Activated CD8-positive, alpha-beta memory T cell treated with anti-CD3 and anti-CD28 coated beads, Interleukin-2, amount 10 ng/mL, durations not matched to agents 7 days and 5 days (primary cell): ENCODE results near the gene GBA3. TPM values are rescaled to one million over a fixed set of nuclear protein-coding genes. Genes with fewer than 3 reads are reported as not detected.

Experiments
- ATAC-seq: fragments of 150-1000 bp; cut with Tn5 transposase; one replicate; pipeline ENCODE4 v1.10.0; 2021; ENCODE audit warnings: moderate library complexity
- CTCF ChIA-PET: fragments of 350-600 bp; sonication (Branson Sonifier 250); formaldehyde crosslinking; loops from one replicate; lab custom pipeline; 2021; ENCODE audit warnings: antibody characterized with exemption; lab: Charles Lee
- DNase-seq: peaks from one replicate; pipeline ENCODE4 v3.0.0-alpha.2; 2020
- H3K27ac Mint-ChIP-seq: one replicate; pipeline ENCODE4 v1.8.0; 2021; ENCODE audit warnings: mild to moderate bottlenecking, mixed read lengths
- H3K27me3 Mint-ChIP-seq: one replicate; pipeline ENCODE4 v1.8.0; 2021; ENCODE audit warnings: mixed read lengths
- H3K36me3 Mint-ChIP-seq: one replicate; pipeline ENCODE4 v1.8.0; 2021; ENCODE audit warnings: mild to moderate bottlenecking, mixed read lengths
- H3K4me1 Mint-ChIP-seq: one replicate; pipeline ENCODE4 v1.8.0; 2021; ENCODE audit warnings: mixed read lengths
- H3K4me3 Mint-ChIP-seq: one replicate; pipeline ENCODE4 v1.8.0; 2021; ENCODE audit warnings: mild to moderate bottlenecking, moderate library complexity, mixed read lengths
- H3K9me3 Mint-ChIP-seq: one replicate; pipeline ENCODE4 v1.8.0; 2022; ENCODE audit warnings: low read depth, mixed read lengths
- total RNA-seq, 2 experiments: library from RNA; stranded (reverse); gene quantifications; one replicate each; pipeline ENCODE4 v1.2.3, GENCODE V29; 2021

GBA3 gene
- total RNA-seq, 2 experiments from 2014 or later = not detected

DNA sequence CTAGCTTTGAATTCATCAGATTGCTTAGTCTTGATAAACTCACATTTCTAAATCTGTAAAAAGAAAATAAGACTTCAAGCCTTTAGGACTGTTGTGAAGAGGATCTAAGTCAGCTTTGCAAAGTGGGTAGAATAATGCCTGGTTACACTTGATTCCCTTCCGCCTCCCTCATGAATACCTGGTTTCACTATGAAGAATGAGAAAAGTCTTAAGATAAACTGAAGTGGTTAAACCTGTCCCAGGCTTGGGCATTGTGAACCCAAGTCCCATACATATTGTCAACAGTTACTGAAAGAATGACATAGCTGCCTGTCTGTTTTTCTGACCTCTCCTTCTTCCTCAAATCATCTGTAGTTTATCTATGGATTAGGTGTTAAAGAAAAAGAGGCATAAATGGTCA is 16.7 kb upstream of the GBA3 start:
- Mint-ChIP-seq H3K36me3 (no peaks in the 10 kb centered on the region), H3K27me3 (no peaks in the 10 kb centered on the region), H3K4me3 (no peak overlapping the region), H3K27ac (no peak overlapping the region), H3K4me1 (peaks cover 6% of the 10 kb centered on the region), H3K9me3 (peaks cover 2% of the 10 kb centered on the region)
- DNase-seq (no peak), ATAC-seq (no peak)
- CTCF ChIA-PET = no interaction called here

DNA sequence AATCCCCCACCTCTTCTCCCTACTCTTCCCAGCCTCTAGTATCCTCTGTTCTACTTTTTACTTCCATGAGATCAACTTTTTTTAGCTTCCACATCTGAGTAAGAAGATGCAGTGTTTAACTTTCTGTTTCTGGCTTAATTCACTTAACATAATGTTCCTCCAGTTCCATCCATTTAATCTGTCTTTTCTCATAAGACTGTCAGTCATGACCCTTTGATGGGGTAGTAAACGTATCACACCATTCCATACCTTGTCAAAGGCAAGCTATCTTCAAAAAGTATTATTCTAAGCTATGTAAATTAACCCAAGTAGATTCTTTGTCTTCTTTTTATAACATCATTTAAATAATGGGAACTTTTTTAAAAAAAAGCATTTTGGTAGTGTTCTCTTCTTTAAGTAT is 15.0 kb upstream of the GBA3 start:
- H3K4me1 Mint-ChIP-seq = peaks cover 1% of the 10 kb centered on the region
- CTCF ChIA-PET = no interaction called here
- ATAC-seq = no peak

GRCh38 chr4:22678940-22679854 is 13.5 kb upstream of the GBA3 start:
- Mint-ChIP-seq H3K4me1 (no peaks in the 10 kb centered on the region), H3K9me3 (peaks cover 2% of the 10 kb centered on the region), H3K4me3 (no peak overlapping the region), H3K27me3 (no peaks in the 10 kb centered on the region), H3K27ac (no peak overlapping the region), H3K36me3 (no peaks in the 10 kb centered on the region)
- DNase-seq = no peak
- CTCF ChIA-PET = no interaction called here
- ATAC-seq = no peak

More for the DNA sequence above, 15.0 kb upstream of the GBA3 start:
- Mint-ChIP-seq H3K27ac (no peak overlapping the region), H3K36me3 (no peaks in the 10 kb centered on the region), H3K4me3 (no peak overlapping the region), H3K27me3 (no peaks in the 10 kb centered on the region), H3K9me3 (peaks cover 2% of the 10 kb centered on the region)
- DNase-seq = no peak

DNA sequence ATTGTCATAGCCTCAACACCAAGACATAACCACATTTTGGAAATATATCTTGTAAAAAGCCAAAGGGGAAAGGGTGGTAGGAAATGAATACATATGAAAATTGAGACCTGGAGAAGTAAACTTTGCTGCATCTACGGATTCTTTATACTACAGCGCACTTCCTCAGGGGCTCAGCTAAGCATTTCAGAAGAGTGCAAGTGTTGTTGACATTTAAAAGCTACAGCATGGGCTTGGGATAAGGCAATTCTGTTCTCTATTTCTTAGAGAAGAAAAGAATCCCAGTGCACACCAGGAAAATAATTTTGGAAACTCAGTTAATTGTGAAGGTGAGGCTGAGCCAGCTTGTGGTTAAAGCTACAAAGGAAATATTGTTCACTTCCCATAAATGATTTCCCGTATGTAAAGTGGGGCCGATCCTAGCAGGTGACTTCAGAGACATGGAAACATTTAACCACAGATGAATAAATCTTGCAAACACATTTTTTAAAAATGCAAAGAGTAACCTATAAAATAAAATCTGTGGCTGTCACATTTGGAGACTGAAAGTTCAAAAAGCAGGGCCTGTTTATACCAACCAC is 12.6 kb upstream of the GBA3 start:
- CTCF ChIA-PET = no interaction called here

DNA sequence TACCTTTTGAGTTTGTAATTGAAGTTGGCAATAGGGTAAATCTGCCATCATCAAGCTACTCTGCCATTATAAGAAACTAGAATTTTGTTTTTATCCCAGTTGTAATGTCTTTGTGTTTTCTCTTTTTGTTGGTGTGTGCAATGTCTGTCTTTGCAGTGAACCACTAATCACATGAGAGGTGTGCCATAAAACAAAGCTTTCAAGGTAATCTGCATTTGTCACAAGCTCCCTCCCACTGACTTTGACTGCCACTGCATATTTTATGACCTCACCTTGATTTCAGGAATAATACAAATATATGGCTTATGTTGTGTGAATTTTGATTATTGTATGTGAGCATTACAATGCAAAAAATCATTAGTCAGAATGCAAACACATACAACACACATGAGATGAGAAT is 9.0 kb upstream of the GBA3 start:
- CTCF ChIA-PET = no interaction called here
- ATAC-seq (no peak), DNase-seq (no peak)
- Mint-ChIP-seq H3K9me3 (no peaks in the 10 kb centered on the region), H3K27me3 (no peaks in the 10 kb centered on the region), H3K4me1 (no peaks in the 10 kb centered on the region), H3K36me3 (no peaks in the 10 kb centered on the region), H3K4me3 (no peak overlapping the region), H3K27ac (no peak overlapping the region)

More for the DNA sequence above, 12.6 kb upstream of the GBA3 start:
- Mint-ChIP-seq H3K9me3 (no peaks in the 10 kb centered on the region), H3K27me3 (no peaks in the 10 kb centered on the region), H3K4me1 (no peaks in the 10 kb centered on the region), H3K27ac (no peak overlapping the region), H3K36me3 (no peaks in the 10 kb centered on the region), H3K4me3 (no peak overlapping the region)
- ATAC-seq (no peak), DNase-seq (no peak)

- no peaks in the 10 kb centered on the region for H3K27me3 Mint-ChIP-seq
- H3K36me3 Mint-ChIP-seq = no peaks in the 10 kb centered on the region
- DNase-seq (no peak), ATAC-seq (no peak)
- CTCF ChIA-PET = no interaction called here
- H3K4me3 Mint-ChIP-seq = no peak overlapping the region
- no peak overlapping the region for H3K27ac Mint-ChIP-seq
- no peaks in the 10 kb centered on the region for H3K9me3 Mint-ChIP-seq
- H3K4me1 Mint-ChIP-seq = no peaks in the 10 kb centered on the region
Measured at GRCh38 chr4:22686141-22686540, 6.6 kb upstream of the GBA3 start.

GRCh38 chr4:22688236-22688635 is 4.5 kb upstream of the GBA3 start:
- no peaks in the 10 kb centered on the region for H3K27me3 Mint-ChIP-seq
- ATAC-seq (no peak), DNase-seq (no peak)
- H3K36me3 Mint-ChIP-seq = no peaks in the 10 kb centered on the region
- no peaks in the 10 kb centered on the region for H3K9me3 Mint-ChIP-seq
- CTCF ChIA-PET = no interaction called here
- H3K4me3 Mint-ChIP-seq = no peak overlapping the region
- H3K27ac Mint-ChIP-seq = no peak overlapping the region
- H3K4me1 Mint-ChIP-seq = no peaks in the 10 kb centered on the region

DNA sequence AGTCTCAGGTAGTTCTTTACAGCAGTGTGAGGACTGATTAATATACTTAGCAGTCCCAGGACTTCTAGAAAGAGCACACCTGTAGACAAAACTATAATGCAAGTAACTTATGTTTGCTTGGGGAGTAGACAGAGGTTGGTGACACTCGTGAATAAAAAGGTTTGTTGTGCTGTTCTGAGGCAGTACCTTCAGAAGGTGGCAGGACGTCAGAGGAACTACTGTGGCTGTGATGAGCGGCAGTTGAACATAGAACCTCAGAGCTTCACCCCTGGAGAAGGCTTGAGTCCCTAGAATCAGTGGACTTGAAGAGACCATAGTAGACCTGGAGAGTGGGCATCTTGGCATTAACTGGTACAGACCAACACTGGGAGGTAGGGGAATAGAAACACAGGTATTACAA is 3.3 kb upstream of the GBA3 start:
- DNase-seq = no peak
- H3K27me3 Mint-ChIP-seq = no peaks in the 10 kb centered on the region
- no peak overlapping the region for H3K4me3 Mint-ChIP-seq
- no peak for ATAC-seq
- no peaks in the 10 kb centered on the region for H3K4me1 Mint-ChIP-seq
- no peaks in the 10 kb centered on the region for H3K9me3 Mint-ChIP-seq
- no peaks in the 10 kb centered on the region for H3K36me3 Mint-ChIP-seq
- CTCF ChIA-PET = no interaction called here
- H3K27ac Mint-ChIP-seq = no peak overlapping the region

- H3K9me3 Mint-ChIP-seq = no peaks in the 10 kb centered on the region
- H3K4me3 Mint-ChIP-seq = no peak overlapping the region
- CTCF ChIA-PET = no interaction called here
- no peaks in the 10 kb centered on the region for H3K4me1 Mint-ChIP-seq
- no peaks in the 10 kb centered on the region for H3K27me3 Mint-ChIP-seq
- ATAC-seq (no peak), DNase-seq (no peak)
- no peak overlapping the region for H3K27ac Mint-ChIP-seq
- no peaks in the 10 kb centered on the region for H3K36me3 Mint-ChIP-seq
Measured at GRCh38 chr4:22695029-22695428, 2.3 kb downstream of the GBA3 start.

- no peak for DNase-seq
- Mint-ChIP-seq H3K27ac (no peak overlapping the region), H3K27me3 (no peaks in the 10 kb centered on the region), H3K9me3 (no peaks in the 10 kb centered on the region), H3K4me3 (no peak overlapping the region), H3K36me3 (no peaks in the 10 kb centered on the region), H3K4me1 (no peaks in the 10 kb centered on the region)
- CTCF ChIA-PET = no interaction called here
- ATAC-seq = no peak
Measured at GRCh38 chr4:22695917-22696316, 3.2 kb downstream of the GBA3 start.

DNA sequence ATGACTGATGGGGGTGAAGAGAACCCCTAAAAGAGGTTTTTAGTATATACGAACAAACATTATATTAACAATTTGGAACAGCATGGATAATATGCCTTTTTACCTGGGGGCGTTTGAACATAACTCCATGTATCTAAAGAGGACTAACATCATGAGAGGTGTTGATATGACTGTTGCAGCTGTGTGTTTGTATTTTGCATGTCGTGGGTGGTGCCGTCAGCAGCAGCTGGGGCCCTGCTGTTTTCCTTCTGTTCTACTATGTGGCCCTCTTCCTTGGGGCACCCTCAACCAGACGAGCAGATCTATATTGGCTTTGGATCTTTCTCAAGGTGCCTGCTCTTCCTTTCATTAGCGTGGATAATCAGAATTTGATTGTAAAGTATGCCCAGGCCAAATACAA is 11.2 kb downstream of the GBA3 start:
- Mint-ChIP-seq H3K27me3 (no peaks in the 10 kb centered on the region), H3K4me1 (peaks cover 2% of the 10 kb centered on the region), H3K36me3 (no peaks in the 10 kb centered on the region), H3K27ac (no peak overlapping the region), H3K9me3 (no peaks in the 10 kb centered on the region), H3K4me3 (no peak overlapping the region)
- CTCF ChIA-PET = no interaction called here
- DNase-seq (no peak), ATAC-seq (no peak)

DNA sequence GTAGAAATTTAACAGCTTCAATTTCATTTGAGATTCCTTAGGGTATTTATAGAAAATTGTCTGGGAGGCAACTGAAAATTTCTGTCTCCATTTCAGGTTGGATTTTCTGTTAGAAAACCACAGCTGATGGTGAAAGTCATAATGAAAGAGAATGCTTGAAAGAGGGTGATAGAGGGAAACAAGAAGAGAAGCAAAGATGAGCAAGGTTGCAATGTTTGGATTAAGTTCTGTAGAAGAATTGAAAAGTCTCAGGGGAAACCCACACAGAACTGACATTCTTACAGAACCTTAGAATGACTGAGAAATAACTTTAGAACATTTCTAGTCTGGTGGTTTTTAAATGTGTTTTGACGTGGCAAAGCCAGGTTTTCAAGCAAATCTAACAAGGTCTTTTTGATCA is 14.7 kb downstream of the GBA3 start:
- CTCF ChIA-PET = no interaction called here
- Mint-ChIP-seq H3K4me3 (no peak overlapping the region), H3K36me3 (no peaks in the 10 kb centered on the region), H3K27me3 (no peaks in the 10 kb centered on the region), H3K27ac (no peak overlapping the region), H3K9me3 (no peaks in the 10 kb centered on the region), H3K4me1 (peaks cover 2% of the 10 kb centered on the region)
- ATAC-seq = no peak
- no peak for DNase-seq

GRCh38 chr4:22708961-22709360 is 16.2 kb downstream of the GBA3 start:
- H3K4me3 Mint-ChIP-seq = no peak overlapping the region
- H3K4me1 Mint-ChIP-seq = peaks cover 2% of the 10 kb centered on the region
- no peak for ATAC-seq
- no peaks in the 10 kb centered on the region for H3K27me3 Mint-ChIP-seq
- no peaks in the 10 kb centered on the region for H3K36me3 Mint-ChIP-seq
- CTCF ChIA-PET = no interaction called here
- H3K27ac Mint-ChIP-seq = no peak overlapping the region
- DNase-seq = no peak
- no peaks in the 10 kb centered on the region for H3K9me3 Mint-ChIP-seq

- ATAC-seq (no peak), DNase-seq (no peak)
- Mint-ChIP-seq H3K36me3 (no peaks in the 10 kb centered on the region), H3K27me3 (no peaks in the 10 kb centered on the region), H3K4me1 (no peaks in the 10 kb centered on the region), H3K4me3 (no peak overlapping the region), H3K9me3 (no peaks in the 10 kb centered on the region), H3K27ac (no peak overlapping the region)
- CTCF ChIA-PET = no interaction called here
Measured at GRCh38 chr4:22712105-22712504, 19.4 kb downstream of the GBA3 start.
